Motor neuron (in vitro differentiated cells): ENCODE results near the gene LRRC25. TPM values are rescaled to one million over a fixed set of nuclear protein-coding genes. Genes with fewer than 3 reads are reported as not detected.

Experiments used
- ATAC-seq, 8 experiments: fragments of 200-7000 bp; cut with Tn5 transposase; replicated peaks in 6 of 8; 2 replicates each; pipeline ENCODE4 v1.8.0; 2021; ENCODE audit warnings: mild to moderate bottlenecking in 8 of 8, moderate library complexity in 8 of 8
- H3K27ac ChIP-seq, 2 donors: fragments of 250-450 bp; sonication (Bioruptor Pico); 2 replicates each; pipeline ENCODE4 v1.9.0; 2021; ENCODE audit warnings: antibody characterized with exemption in 2 of 2, mild to moderate bottlenecking in 2 of 2, moderate library complexity in 1 of 2
- H3K4me1 ChIP-seq, 2 donors: fragments of 250-450 bp; sonication (Bioruptor Pico); replicated peaks in 1 of 2; 2 replicates each; pipeline ENCODE4 v1.6.1; 2021; ENCODE audit warnings: antibody characterized with exemption in 2 of 2, mild to moderate bottlenecking in 2 of 2, moderate library complexity in 1 of 2
- H3K4me3 ChIP-seq, 5 donors: fragments of 250-450 bp; sonication (Bioruptor Pico); 2 replicates each; pipeline ENCODE4 v1.9.0; 2021; ENCODE audit warnings: antibody characterized with exemption in 5 of 5, mild to moderate bottlenecking in 5 of 5, moderate library complexity in 4 of 5
- WGBS, 10 experiments: fragments of 450-650 bp; shearing (Covaris generic); methylation state at CpG; one replicate each; pipeline ENCODE4 v1.0.0; 2022; 5-methylcytosine and 5-hydroxymethylcytosine counted together
- in situ Hi-C, 9 experiments: fragments of 400-800 bp; cut with MboI; loops; one replicate each; pipeline ENCODE4 v1.15.0; 2021; ENCODE audit warnings: low sequenced_read_pairs in 9 of 9, low pct_unique_long_range_greater_than_20kb in 2 of 9; ENCODE audit not compliant: unreplicated experiment in 9 of 9
- total RNA-seq, 8 experiments: library from RNA; unstranded; fragments of 300-600 nt; gene quantifications; 2 replicates each; pipeline versions ENCODE4 v1.2.3 to v1.2.4, GENCODE V29; 2022

The LRRC25 gene
- total RNA-seq, 8 experiments from 2014 or later: 0.14 to 2.1 (median 0.47) TPM

DNA sequence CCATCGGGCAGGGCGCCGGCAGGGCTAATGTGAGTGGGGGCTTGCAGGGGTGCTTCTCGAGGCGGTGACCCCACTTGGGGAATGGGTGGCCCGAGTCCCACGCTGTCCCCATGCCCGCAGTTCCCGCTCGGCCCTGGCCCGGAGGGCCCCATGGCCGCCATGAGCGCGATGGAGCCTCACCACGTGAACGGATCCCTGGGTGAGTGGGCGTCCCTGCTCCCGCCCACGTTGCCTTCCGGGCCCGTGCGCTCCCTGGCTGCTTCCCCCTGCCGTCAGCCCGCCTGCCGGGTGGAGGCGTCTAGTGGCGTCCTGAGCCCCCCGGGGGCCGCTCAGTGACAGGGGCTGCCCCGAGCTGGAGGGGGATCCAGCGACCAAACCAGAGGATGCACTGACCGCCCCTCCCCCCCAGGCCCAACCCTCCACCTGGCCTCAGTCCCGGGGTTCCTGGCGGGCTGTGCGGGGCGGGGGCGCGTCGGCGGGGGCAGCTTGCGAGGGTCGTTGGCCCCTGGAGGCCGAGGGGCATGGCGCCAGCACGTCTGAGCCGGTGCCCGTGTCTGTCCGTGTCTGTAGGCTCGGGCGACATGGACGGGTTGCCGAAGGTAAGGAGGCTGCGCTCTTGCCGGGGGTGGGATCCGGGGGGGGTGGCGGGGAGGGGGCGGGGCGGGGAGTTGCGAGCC, 35.7 kb upstream of the LRRC25 start:
- Histone ChIP-seq H3K4me1 (peaks cover 65 to 66% of the 10 kb centered on the region in 2 donors), H3K4me3 (peak overlapping the region; percentile 18 to 40 (median 27)), H3K27ac (peak overlapping the region; percentile 60 to 83)
- 35 to 61% (median 50%) methylated on average over 1 to 7 of the region's 59 CpGs; no CpG with 5 or more reads in 6 of the 10 experiments for WGBS, 10 experiments
- no peak for ATAC-seq
- in situ Hi-C loops: no loop called here

DNA sequence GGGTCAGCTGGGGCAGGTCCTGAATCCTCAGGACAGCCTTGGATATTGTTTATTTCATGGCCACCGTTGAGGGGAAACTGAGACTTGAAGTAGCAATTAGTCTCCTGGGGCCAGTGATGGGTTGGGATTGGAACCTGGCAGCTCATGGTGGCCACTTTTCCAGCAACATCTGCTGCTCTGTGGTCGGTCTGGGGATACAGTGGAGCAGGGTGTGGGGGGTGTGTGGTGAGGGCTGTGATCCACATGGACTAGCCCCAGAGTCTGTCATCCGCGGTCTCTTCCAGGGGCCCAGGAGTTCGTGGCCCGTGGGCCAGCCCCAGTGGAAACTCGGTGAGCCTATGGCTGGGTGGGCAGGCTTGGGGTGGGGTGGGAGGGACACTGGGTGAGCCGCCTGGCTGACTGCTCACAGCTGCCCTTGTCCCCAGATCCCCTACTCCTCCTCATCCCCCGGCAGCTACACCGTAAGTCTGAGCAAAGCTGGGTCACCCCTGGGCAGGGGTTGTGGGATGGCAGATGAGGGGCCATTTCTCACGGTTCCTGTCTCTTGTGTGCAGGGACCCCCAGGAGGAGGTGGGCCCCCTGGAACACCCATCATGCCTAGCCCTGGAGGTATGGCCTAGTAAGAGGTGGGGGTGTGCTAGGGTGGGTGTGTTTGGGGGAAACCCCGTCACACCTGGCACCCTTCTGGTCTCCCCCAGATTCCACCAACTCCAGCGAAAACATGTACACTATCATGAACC, 35.0 kb upstream of the LRRC25 start:
- in situ Hi-C loops: no loop called here
- 60 to 100% methylated on average over 1 of the region's 13 CpGs; no CpG with 5 or more reads in 8 of the 10 experiments for WGBS, 10 experiments

DNA sequence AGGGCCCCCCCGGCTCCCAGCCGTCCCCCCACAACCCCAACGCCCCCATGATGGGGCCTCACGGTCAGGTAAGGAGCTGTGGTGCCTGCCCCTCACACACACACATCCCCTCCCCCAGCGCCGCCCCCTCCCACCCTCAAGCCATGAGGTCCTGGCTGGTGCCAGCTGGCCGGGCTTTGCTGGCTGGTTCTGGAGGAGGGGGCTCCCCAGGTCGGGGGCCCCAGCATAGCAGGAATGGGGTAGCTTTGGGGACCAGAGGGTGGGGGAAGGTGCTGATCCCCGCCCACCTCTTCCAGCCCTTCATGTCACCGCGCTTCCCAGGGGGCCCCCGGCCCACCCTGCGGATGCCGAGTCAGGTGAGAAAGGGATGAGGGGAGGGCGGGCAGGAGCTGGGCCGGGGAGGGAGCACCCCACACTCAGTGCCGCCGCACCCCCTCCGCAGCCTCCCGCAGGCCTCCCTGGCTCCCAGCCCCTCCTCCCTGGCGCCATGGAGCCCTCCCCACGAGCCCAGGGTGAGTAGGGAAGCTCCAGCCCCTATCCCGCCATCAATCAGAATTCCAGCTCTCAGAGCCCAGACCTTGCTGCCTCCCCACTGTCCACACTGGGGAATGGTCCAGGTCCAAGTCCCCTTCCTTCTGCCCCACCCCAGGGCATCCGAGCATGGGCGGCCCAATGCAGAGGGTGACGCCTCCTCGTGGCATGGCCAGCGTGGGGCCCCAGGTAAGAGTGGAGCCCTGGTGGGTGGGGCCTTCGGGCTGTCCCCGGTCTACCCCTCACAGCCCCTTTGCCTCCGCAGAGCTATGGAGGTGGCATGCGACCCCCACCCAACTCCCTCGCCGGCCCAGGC, 34.2 kb upstream of the LRRC25 start:
- Histone ChIP-seq H3K4me1 (peaks cover 74 to 82% of the 10 kb centered on the region in 2 donors), H3K4me3 (no peak overlapping the region), H3K27ac (peak overlapping the region; percentile 51 to 83)
- peak in 5 of 8 experiments; percentile 6 to 38 (median 32) for ATAC-seq
- in situ Hi-C loops: no loop called here
- WGBS, 10 experiments: 100% methylated on average over 2 of the region's 34 CpGs; no CpG with 5 or more reads in 9 of the 10 experiments

More for the DNA sequence above, 35.0 kb upstream of the LRRC25 start:
- Histone ChIP-seq H3K27ac (peak overlapping the region; percentile 60 to 83), H3K4me1 (peaks cover 71 to 73% of the 10 kb centered on the region in 2 donors), H3K4me3 (peak overlapping the region in 2 of 5 donors; percentile 38 to 40)
- ATAC-seq: no peak

DNA sequence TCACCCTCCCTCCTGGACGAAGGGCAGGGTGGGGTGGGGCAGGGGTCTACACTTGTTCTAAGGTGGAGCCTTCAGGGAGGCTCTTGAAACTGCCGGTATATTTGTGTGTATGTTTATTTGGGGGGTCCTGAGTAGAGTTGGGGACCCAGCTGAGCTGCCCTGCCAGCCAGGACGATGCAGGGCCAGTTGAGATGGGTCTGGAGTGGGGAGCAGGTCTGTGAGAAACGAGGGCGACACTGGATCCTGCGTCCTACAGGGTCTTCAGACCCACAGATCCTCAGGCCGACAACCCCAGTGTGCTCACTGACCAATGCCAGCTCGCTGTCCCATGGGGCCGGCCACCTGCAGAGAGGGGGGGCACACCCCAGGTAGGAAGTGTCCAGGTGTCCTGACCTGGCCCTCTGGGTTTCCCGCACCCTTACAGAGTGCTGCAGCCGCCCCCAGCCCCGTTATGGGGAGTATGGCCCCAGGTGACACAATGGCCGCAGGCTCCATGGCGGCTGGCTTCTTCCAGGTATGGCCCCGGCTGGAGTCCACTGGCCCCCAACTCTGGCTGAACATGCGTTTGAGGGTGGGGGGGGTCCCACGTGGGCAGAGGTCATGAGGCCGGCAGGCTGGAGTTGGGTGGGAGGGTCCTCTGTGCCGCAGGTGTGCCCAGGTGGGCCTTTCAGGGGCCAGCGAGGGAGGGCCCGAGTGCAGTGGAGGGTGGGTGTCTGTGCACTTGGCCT, 33.2 kb upstream of the LRRC25 start:
- peaks cover 69 to 83% of the 10 kb centered on the region in 2 donors for H3K4me1 ChIP-seq
- H3K27ac ChIP-seq: peak overlapping the region; percentile 89 to 93
- 100% methylated on average over 1 of the region's 21 CpGs; no CpG with 5 or more reads in 9 of the 10 experiments for WGBS, 10 experiments
- no peak overlapping the region for H3K4me3 ChIP-seq
- in situ Hi-C loops: no loop called here
- no peak for ATAC-seq

DNA sequence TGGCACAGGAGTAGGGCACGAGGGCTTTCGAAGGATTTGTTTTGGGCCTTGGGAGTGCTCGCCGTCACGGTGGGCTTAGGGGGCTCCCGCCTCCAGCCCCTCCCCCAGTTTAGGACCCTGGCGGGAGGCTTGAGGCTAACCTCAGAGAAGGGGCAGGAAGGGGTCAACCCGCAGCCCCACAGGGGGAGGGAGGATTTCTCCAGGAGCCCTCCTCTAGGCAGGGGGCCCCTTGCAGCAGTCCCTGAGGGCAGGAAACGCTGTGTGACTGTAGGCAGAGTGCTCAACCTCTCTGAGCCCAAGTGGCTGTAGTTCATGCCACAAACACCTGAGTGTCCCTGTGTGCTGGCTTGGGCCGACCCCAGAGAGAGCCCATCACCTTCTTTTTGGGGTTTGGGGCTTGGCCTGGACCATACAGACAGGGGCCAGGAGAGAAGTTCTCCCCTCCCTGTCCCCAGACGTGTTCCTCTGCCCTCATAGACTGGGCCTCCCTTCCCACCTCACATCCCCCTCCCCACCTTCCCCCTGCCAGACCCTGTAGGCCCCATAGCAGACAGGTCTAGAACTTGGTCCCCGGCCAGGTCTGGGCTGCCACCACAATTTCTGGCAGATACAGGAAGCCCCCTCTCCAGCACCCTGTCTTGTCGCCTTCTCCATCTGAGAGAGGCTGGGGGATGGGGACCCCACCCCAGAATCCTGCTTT, 32.4 kb upstream of the LRRC25 start:
- H3K27ac ChIP-seq: peak overlapping the region; percentile 89 to 93
- no CpG with 5 or more reads among the region's 13 CpGs for WGBS, 10 experiments

DNA sequence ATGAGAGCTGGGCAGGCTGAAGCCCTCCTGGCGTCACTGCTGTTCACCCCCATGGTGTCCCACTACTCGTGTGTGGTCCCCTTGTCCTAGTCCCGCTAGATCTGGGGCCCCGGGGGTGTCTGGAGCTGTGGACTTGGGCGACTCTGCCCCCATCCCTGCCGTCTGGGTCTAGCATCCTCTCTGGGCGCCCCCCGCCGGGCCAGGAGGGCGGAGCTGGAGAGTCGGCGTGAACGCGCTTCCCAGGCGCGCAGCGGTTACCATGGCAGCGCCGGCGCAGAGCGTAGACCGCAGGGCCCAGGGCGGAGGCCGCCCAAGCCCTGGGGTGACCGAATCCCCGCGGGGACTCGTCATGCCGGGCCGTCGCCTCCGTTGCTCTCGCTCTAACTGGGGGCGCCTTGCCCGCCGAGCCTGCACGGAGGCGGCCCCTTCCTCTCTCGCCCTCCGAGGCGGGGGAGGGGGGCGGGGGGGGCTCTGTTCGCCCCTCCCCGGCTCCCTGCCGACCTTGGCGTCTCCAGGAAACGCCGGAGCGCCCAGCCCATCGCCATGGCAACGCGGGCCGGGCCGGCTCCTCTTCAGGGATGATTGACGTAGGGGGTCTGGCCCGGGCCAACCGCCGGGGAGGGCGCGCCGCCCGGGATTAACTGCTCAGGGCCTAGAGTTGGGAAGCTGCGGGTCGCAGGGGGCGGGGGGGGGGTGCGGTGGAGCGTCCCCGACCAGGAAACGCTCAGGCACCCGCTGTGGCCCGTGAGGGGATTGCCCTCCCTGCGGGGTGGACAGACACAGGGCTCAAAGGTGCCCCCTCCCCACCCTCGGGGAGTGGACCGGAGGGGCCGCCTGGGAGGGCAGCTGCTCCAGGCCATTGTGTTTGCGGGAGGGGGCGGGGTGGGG, 31.6 kb upstream of the LRRC25 start:
- Histone ChIP-seq H3K27ac (peak overlapping the region; percentile 89 to 93), H3K4me3 (peak overlapping the region; percentile 15 to 40 (median 29)), H3K4me1 (peaks cover 69 to 83% of the 10 kb centered on the region in 2 donors)
- 0 to 3% methylated on average over 2 to 6 of the region's 77 CpGs; no CpG with 5 or more reads in 8 of the 10 experiments for WGBS, 10 experiments
- peak; percentile 66 to 84 (median 75) for ATAC-seq
- in situ Hi-C loops: no loop called here

More for the DNA sequence above, 32.4 kb upstream of the LRRC25 start:
- Histone ChIP-seq H3K4me1 (peaks cover 73 to 84% of the 10 kb centered on the region in 2 donors), H3K4me3 (peak overlapping the region in 4 of 5 donors; percentile 11 to 40 (median 30))
- in situ Hi-C loops: no loop called here
- no peak for ATAC-seq

DNA sequence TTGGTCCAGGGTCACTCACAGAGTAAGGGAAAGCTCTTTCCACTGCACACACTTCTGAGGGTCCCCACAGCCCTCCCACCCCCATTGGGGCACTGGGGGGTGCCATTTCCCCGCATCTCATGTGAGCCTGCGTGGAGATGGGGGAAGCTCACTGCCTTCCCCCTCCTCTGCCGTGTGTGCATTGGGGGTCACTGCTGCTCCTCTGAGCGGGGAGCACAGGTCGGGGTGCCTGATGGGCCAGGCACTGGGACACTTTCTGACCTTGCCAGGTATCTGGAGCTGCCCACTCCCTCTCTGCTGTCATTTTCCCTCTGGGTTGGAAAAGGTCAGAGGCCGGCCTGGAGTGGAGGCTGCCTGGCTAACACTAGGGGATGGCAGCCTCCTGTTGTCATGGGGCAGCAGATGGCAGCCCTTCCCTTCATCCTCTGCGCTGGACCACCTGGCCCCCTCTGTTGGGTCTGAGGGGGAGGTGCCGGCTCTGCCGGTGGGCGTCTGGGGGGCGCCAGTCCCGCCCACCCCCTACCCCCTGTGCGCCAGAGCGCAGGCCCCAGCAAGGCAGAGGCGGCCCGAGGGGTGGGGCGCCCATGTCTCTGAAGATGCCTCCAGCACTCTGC, 30.9 kb upstream of the LRRC25 start:
- Histone ChIP-seq H3K4me3 (peak overlapping the region; percentile 15 to 40 (median 29)), H3K27ac (peak overlapping the region; percentile 89 to 93), H3K4me1 (peaks cover 71 to 89% of the 10 kb centered on the region in 2 donors)
- 20% methylated on average over 1 of the region's 17 CpGs; no CpG with 5 or more reads in 9 of the 10 experiments for WGBS, 10 experiments
- no peak for ATAC-seq
- in situ Hi-C loops: no loop called here

DNA sequence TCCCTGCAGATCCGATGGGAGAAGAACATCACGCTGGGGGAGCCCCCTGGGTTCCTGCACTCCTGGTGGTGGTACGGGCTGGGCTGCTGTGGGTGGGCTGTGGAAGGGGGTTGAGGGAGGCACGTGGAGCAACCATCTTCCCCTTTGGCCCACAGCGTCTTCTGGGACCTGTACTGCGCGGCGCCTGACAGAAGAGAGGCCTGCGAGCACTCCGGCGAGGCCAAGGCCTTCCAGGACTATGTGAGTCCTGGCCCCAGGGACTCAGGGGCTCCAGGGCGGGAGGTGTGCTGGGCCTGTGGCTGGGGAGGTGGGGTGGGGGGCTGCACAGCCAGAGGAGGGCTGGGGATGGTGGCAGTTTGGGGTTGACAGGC, 30.3 kb upstream of the LRRC25 start:
- no peak for ATAC-seq
- peaks cover 67 to 89% of the 10 kb centered on the region in 2 donors for H3K4me1 ChIP-seq
- H3K4me3 ChIP-seq: no peak overlapping the region
- in situ Hi-C loops: no loop called here
- peak overlapping the region; percentile 89 to 93 for H3K27ac ChIP-seq
- WGBS, 10 experiments: 60% methylated on average over 1 of the region's 12 CpGs; no CpG with 5 or more reads in 9 of the 10 experiments

DNA sequence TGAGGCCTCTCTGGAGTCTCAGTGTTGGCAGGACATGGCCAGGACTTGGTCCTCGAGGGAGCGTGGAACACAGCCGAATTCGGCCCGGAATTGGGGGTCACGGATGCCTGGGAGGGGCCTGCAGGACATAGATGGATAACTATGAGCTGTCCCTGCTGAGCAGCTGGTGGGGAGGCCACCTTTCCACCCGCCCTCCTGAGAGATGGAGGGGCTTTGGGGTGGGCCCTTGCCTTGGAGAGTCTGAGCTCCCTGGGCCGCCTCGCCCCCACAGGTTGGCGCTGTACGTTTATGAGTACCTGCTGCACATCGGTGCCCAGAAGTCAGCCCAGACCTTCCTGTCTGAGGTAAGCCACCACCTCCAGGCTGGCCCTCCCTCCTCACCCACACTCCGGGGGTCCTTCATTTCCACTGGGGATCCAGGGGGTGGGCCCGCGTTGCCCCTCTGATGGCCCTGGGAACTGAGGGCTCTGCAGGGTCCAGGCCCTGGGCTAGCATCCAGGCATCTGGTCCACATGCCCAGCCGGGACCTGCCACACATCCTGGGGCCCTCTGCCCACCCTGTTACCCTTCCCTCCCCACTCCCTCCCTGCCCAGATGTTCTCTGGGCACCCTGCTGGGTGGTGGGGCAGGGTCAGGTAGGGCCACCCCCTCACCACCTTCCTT, 29.8 kb upstream of the LRRC25 start:
- in situ Hi-C loops: no loop called here
- Histone ChIP-seq H3K4me1 (peaks cover 62 to 84% of the 10 kb centered on the region in 2 donors), H3K27ac (peak overlapping the region in 1 of 2 donors; percentile 89), H3K4me3 (no peak overlapping the region)
- 79 to 100% (median 92%) methylated on average over 1 to 6 of the region's 16 CpGs; no CpG with 5 or more reads in 7 of the 10 experiments for WGBS, 10 experiments
- no peak for ATAC-seq

DNA sequence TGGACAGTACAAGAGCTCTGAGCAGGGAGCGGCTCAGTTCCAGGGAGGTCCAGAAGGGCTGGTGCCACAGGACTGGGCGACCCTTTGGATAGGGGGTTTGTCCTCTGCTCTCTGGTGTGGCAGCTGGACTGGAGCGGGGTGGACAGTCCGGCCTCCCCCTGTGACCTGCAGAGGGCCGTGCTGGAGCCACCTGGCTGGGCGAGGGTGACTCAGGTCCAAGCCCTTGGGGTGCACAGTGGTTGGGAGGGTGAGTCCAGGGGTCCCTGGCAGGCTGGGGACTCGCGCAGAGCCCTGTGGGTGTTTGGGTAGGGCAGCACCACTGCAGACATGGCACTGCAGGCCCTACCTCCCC, 29.0 kb upstream of the LRRC25 start:
- Histone ChIP-seq H3K4me1 (peaks cover 54 to 80% of the 10 kb centered on the region in 2 donors), H3K4me3 (no peak overlapping the region), H3K27ac (peak overlapping the region in 1 of 2 donors; percentile 89)
- WGBS, 10 experiments: 100% methylated on average over 1 of the region's 8 CpGs; no CpG with 5 or more reads in 9 of the 10 experiments
- in situ Hi-C loops: no loop called here
- no peak for ATAC-seq
